ENCODE measurements around the gene PLCD1.

The PLCD1 gene

DNA sequence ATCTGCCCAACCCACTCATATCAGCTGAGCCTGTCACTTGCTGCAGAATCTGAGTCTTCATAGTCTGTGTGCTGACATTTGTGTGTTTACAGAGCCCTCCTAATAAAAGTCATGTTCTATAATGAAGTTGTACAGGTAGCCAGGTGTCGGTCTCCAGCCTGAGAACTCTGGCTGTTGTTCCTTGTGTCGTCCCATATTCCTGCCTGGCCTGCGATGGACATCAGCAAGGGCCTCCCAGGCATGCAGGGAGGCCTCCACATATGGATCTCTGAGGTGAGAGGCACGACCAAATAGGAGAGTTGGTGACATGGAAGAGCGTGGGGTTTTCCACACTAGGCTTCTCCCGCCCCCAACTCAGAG is 36.0 kb downstream of the PLCD1 start:
- H3K4me3 ChIP-seq (ENCODE audit: low read depth, low read length) = peak overlapping the region; percentile 74
- no peak for DNase-seq (ENCODE audit: low read depth)
- TF ChIP-seq, protein P1, sequence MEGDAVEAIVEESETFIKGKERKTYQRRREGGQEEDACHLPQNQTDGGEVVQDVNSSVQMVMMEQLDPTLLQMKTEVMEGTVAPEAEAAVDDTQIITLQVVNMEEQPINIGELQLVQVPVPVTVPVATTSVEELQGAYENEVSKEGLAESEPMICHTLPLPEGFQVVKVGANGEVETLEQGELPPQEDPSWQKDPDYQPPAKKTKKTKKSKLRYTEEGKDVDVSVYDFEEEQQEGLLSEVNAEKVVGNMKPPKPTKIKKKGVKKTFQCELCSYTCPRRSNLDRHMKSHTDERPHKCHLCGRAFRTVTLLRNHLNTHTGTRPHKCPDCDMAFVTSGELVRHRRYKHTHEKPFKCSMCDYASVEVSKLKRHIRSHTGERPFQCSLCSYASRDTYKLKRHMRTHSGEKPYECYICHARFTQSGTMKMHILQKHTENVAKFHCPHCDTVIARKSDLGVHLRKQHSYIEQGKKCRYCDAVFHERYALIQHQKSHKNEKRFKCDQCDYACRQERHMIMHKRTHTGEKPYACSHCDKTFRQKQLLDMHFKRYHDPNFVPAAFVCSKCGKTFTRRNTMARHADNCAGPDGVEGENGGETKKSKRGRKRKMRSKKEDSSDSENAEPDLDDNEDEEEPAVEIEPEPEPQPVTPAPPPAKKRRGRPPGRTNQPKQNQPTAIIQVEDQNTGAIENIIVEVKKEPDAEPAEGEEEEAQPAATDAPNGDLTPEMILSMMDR (IDR thresholded peaks at IDR 0.05; ENCODE audit: insufficient read depth, low read depth, low read length, missing control alignments) = no peak

DNA sequence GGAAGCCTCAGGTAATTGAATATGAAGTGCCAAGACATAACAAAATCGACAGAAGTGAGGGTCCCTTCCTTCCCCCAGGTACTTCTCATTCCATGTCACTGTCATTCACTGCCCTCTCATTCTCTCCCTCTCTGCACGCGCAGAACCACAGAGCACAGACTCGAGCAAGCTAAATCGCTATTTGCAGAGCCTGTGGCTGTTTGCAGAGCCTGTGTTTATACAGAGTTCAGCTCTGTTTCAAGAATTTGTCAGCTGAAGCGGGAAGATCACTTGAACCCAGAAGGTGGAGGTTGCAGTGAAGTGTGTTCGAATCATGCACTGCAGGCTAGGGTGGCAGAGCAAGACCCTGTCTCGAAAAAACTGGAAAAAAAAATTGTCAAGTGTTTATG is 36.4 kb downstream of the PLCD1 start:
- no peak overlapping the region for H3K4me3 ChIP-seq (ENCODE audit: low read depth, low read length)
- TF ChIP-seq, protein P1 (IDR thresholded peaks at IDR 0.05; ENCODE audit: insufficient read depth, low read depth, low read length, missing control alignments) = no peak
- no peak for DNase-seq (ENCODE audit: low read depth)

DNA sequence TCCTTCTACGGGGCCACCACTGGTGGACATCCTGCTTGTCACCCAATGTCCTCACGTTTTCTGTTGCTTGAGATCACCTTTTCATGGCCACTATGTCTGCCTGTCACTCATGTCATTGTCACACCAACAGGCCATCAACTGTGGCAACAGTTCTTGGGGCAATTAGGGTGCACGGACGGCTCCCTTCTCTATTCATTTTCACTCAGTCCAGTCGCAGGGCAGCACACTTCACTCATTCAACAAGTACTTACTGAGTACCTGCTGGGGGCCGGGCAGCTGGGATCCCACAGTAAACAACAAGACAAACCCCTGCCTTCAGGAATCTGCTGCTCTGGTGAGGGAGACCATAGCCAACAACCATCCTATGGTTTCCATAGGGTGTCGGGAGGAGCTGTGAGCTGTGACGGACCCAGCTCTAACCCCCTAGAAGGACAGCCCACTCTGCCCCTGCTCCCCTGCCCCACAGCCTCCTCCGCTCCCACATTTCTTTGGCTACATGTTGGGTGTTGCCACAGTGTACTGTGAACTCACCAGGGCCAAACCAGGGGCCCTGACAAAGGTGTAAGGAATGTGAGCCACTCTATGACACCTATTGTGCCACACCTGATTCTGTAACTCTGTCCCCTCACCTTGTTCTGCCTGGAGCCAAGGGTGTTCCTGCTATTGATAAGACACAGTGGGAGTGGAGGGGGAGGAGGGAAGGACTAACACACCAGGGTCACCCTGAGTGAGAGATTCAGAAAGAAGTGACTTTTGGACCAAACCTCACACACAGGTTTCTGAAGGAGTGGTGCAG is 37.0 kb downstream of the PLCD1 start:
- TF ChIP-seq, protein P1 (IDR thresholded peaks at IDR 0.05; ENCODE audit: insufficient read depth, low read depth, low read length, missing control alignments) = no peak
- H3K4me3 ChIP-seq (ENCODE audit: low read depth, low read length) = no peak overlapping the region
- no peak for DNase-seq (ENCODE audit: low read depth)

DNA sequence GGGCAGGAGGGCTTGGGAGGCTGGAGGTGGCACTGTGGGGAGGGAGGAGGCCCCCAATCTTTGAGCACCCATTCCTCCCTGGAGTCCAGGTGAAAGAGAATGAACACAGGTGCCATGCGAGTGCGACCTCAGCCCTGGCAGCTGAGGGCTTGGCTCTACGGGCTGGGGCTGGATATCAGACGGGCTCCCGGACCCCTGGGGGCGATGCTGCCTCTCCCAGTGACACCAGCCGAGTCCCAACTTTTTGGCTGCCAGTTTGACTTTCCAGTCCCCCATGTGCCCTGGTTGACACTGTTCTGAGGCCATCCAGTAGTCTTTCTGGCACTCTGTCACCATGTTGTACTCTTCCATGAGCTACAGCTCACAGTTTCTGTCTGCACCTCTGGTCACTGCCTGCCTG is 37.6 kb downstream of the PLCD1 start:
- TF ChIP-seq, protein P1 (IDR thresholded peaks at IDR 0.05; ENCODE audit: insufficient read depth, low read depth, low read length, missing control alignments) = no peak
- DNase-seq (ENCODE audit: low read depth) = no peak
- H3K4me3 ChIP-seq (ENCODE audit: low read depth, low read length) = no peak overlapping the region

DNA sequence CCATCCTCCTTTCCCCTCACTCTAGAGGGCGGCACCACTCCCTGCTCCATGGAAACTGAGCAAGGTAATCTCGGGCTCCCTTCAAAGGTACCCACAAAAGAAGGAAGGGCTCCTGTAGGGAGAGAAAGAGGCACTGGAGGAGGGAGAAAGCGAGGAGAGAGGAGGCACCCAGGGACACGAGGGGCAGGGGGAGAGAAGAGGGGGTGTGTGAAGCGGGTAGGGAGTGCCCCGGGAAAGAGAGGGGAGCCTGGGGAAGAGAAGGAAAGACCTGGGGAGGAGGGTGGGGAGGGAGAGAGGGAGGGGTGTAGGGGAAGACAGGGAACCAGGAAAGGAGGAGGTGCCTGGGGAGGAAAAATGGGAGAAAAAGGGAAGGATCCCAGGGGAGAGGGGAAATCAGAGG is 38.3 kb downstream of the PLCD1 start:
- no peak for DNase-seq (ENCODE audit: low read depth)
- no peak overlapping the region for H3K4me3 ChIP-seq (ENCODE audit: low read depth, low read length)
- TF ChIP-seq, protein P1 (IDR thresholded peaks at IDR 0.05; ENCODE audit: insufficient read depth, low read depth, low read length, missing control alignments) = no peak

DNA sequence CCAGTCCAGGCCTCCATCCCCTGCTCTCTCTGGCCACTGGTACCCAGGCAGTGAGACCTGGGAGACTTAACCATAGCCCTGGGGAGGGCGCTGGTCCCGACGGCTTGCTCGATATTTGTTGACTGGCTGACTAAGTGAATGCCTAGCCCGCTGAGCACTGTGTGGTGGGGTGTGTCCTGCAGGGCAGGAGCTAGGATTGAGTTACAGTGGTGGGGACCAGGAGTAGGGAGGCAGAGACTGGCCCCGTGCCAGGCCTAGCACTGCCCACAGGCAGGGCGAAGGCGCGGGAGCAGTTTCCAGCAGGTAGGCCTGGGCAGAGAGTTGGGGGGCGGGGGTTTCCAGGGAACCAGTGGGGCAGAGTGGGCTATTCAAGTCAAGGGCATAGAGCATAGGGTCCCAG is 38.9 kb downstream of the PLCD1 start, which contains the start of gene VILL:
VILL (plus strand) TSS at position 260 of the 400 bp plus-strand sequence. CDS start 2,887 bp downstream, outside the sequence.
- no peak for DNase-seq (ENCODE audit: low read depth)
- H3K4me3 ChIP-seq (ENCODE audit: low read depth, low read length) = no peak within 1 kb of the TSS
- TF ChIP-seq, protein P1 (IDR thresholded peaks at IDR 0.05; ENCODE audit: insufficient read depth, low read depth, low read length, missing control alignments) = no peak

Data from GM12865 (cell line).